ENCODE results near the gene ANKIB1.

ANKIB1 gene

GRCh38 chr7:92432299-92432946 lies 186.6 kb downstream of the ANKIB1 start:
- Histone ChIP-seq H3K27ac (replicated peaks) (no peak overlapping the region), H3K4me3 (replicated peaks; ENCODE audit: insufficient read depth, low read length) (no peak overlapping the region), H3K27me3 (ENCODE audit: insufficient read depth, poor library complexity, severe bottlenecking) (no peaks in the 10 kb centered on the region)
- DNase-seq (ENCODE audit: low read depth in 1 of 2, low spot score in 1 of 2) = no peak
- TF ChIP-seq GABPA (IDR thresholded peaks at IDR 0.05; ENCODE audit: low read depth) (no peak), CTCF (IDR thresholded peaks at IDR 0.05; ENCODE audit: insufficient read depth, low read length) (no peak), POLR2AphosphoS5 (IDR thresholded peaks at IDR 0.05; ENCODE audit: low read depth) (no peak), REST (IDR thresholded peaks at IDR 0.05; ENCODE audit: insufficient replicate concordance, low read depth) (no peak), SPI1 (IDR thresholded peaks at IDR 0.05; ENCODE audit: borderline replicate concordance, low read depth) (no peak)

GRCh38 chr7:92433019-92433418 lies 187.2 kb downstream of the ANKIB1 start:
- H3K4me3 ChIP-seq (replicated peaks; ENCODE audit: insufficient read depth, low read length) = no peak overlapping the region
- no peak overlapping the region for H3K27ac ChIP-seq (replicated peaks)
- no peaks in the 10 kb centered on the region for H3K27me3 ChIP-seq (ENCODE audit: insufficient read depth, poor library complexity, severe bottlenecking)
- TF ChIP-seq POLR2AphosphoS5 (IDR thresholded peaks at IDR 0.05; ENCODE audit: low read depth) (no peak), GABPA (IDR thresholded peaks at IDR 0.05; ENCODE audit: low read depth) (no peak), CTCF (IDR thresholded peaks at IDR 0.05; ENCODE audit: insufficient read depth, low read length) (no peak), REST (IDR thresholded peaks at IDR 0.05; ENCODE audit: insufficient replicate concordance, low read depth) (no peak), SPI1 (IDR thresholded peaks at IDR 0.05; ENCODE audit: borderline replicate concordance, low read depth) (no peak)
- no peak for DNase-seq (ENCODE audit: low read depth in 1 of 2, low spot score in 1 of 2)

- Histone ChIP-seq H3K27ac (replicated peaks) (no peak overlapping the region), H3K27me3 (ENCODE audit: insufficient read depth, poor library complexity, severe bottlenecking) (no peaks in the 10 kb centered on the region), H3K4me3 (replicated peaks; ENCODE audit: insufficient read depth, low read length) (no peak overlapping the region)
- DNase-seq (ENCODE audit: low read depth in 1 of 2, low spot score in 1 of 2) = no peak
- TF ChIP-seq REST (IDR thresholded peaks at IDR 0.05; ENCODE audit: insufficient replicate concordance, low read depth) = no peak
- no peak for TF ChIP-seq SPI1 (IDR thresholded peaks at IDR 0.05; ENCODE audit: borderline replicate concordance, low read depth)
Observed at GRCh38 chr7:92435542-92435941, 189.8 kb downstream of the ANKIB1 start.

Data from HL-60 (cell line).